22Rv1 (cell line): Measurements from ENCODE around the gene ZNF836.

Experiments
- ZFX ChIP-seq: fragments of 450-650 bp; IDR thresholded peaks from 2 replicates; pipeline ENCODE4 v1.6.1; 2017; ENCODE audit warnings: antibody characterized with exemption, borderline replicate concordance
- TF ChIP-seq, protein P1 (sequence below): fragments of 450-650 bp; IDR thresholded peaks from 2 replicates; pipeline ENCODE4 v1.5.1; 2017; ENCODE audit warnings: mild to moderate bottlenecking

DNA sequence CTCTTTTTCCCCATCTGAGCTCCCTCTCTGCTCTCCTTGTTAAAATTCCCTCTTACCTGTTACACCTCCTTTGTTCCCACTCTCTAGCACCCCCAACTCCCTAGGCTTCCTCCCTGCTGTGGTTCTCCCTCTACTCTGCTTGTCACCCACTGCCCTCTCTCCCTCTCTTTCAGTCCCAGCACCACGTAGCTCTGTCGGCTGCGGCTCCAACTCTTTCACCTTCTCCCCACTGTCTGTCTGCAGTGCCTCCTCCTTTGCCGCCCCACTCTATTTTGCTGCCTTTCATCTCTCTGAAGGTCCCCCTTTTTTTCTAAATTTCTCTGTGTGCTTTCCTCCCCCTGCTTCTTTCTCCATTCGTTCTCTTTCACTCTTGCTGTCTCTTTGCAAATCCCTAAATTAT lies 1.1 kb downstream of the ZNF836 start:
- TF ChIP-seq, protein P1, sequence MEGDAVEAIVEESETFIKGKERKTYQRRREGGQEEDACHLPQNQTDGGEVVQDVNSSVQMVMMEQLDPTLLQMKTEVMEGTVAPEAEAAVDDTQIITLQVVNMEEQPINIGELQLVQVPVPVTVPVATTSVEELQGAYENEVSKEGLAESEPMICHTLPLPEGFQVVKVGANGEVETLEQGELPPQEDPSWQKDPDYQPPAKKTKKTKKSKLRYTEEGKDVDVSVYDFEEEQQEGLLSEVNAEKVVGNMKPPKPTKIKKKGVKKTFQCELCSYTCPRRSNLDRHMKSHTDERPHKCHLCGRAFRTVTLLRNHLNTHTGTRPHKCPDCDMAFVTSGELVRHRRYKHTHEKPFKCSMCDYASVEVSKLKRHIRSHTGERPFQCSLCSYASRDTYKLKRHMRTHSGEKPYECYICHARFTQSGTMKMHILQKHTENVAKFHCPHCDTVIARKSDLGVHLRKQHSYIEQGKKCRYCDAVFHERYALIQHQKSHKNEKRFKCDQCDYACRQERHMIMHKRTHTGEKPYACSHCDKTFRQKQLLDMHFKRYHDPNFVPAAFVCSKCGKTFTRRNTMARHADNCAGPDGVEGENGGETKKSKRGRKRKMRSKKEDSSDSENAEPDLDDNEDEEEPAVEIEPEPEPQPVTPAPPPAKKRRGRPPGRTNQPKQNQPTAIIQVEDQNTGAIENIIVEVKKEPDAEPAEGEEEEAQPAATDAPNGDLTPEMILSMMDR: no peak
- TF ChIP-seq ZFX: no peak
